Measurements from ENCODE around the gene SZRD1.
A peak's percentile ranks its signal among the peaks of the same experiment; 100 is the strongest.

Gene SZRD1

DNA sequence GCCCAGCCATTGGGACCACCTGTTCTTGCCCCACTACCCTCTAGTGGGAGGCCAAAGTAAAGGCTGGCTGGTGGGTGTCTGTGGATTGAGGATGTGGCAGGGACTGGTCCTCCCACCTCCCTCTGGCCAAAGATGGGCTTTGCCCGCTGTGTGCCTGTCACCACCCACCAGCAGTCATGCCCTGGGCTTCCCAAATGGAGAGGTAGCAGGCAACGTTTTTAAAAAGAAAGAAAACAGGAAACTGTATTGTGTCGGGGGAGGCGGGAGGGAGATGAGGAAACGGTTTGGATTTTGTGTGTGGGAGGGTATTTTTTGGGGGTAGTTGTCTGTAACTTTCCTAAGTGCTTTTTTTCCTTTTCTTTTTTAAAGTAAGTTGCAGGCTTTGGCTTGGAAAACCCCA, 30.1 kb downstream of the SZRD1 start:
- no peak for DNase-seq

DNA sequence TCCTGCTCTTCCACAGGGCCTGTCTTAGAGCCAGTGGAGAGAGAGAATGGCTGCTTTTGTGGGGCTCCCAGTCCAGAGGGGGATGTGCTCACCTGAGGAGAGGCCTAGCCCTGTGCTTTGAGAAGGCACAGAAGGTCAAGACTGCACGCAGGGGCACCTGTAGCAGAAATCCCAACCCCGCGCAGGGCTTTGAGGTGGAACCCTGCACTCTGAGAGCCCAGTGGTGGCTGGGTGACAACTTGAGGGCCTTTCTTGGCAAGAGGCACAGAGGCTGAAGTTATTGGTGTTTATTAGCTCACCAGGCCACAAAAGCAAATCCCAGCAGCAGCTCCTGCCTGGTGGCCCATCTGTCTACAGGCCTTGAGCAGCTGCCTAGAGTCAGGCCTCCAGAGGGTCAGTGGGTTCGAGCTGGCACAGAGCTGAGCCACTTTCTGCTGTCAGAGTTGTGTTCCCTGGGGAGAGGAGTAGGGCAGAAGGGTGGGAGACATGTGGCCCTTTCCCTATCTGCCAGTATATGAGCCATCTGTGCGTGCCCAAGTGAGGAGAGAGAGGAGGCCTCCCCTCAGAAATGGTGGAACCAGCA, 31.4 kb downstream of the SZRD1 start:
- DNase-seq = no peak

DNA sequence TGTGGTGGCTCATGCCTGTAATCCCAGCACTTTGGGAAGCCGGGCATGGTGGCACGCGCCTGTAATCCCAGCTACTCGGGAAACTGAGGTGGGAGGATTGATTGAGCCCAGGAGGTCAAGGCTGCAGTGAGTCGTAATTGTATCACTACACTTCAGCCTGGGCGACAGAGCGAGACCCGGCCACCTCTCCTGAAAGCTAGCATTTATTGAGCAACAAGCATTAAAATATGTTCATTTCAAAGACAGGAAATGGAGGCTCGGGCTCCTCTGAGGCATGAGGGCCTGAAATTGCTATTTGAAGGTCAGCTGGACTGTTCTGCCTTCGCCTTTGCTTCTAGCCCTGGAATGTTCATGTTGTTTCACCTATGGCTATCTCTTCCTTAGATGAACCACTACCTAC, 35.7 kb downstream of the SZRD1 start:
- no peak for DNase-seq

DNA sequence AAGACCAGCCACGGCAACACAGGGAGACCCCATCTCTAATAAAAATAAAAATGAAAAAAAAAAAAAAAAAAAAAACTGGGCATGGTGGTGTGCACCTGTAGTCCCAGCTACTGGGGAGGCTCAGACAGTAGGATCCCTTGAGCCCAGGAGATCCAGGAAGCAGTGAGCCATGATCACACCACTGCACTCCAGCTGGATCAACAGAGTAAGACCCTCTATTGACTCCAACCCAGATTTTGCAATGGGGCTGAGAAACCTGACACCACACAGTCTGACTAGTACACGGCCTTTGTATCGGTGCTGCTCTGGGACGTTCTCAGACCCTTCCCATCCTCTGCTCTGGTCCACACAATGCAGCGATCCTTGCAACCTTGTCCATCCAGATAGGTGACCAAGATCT, 38.4 kb downstream of the SZRD1 start:
- DNase-seq = no peak

DNA sequence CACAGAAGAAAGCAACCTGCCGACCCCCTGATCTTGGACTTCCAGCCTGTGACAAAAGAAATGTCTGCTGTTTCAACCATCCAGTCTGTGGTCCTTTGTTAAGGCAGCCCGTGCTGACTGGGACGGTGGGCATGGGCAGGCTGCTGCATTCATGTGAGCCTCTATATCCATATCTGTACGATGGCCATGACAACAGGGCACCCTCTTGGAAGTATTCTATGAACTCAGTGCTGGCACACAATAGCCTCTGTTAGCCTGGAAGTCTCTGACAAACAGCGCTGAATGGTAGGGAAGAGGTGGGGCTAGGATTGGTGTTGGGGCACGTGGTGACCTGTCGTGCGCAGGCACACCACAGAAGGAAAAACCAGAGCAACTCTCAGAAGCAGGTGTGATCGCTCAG, 39.8 kb downstream of the SZRD1 start:
- no peak for DNase-seq

DNA sequence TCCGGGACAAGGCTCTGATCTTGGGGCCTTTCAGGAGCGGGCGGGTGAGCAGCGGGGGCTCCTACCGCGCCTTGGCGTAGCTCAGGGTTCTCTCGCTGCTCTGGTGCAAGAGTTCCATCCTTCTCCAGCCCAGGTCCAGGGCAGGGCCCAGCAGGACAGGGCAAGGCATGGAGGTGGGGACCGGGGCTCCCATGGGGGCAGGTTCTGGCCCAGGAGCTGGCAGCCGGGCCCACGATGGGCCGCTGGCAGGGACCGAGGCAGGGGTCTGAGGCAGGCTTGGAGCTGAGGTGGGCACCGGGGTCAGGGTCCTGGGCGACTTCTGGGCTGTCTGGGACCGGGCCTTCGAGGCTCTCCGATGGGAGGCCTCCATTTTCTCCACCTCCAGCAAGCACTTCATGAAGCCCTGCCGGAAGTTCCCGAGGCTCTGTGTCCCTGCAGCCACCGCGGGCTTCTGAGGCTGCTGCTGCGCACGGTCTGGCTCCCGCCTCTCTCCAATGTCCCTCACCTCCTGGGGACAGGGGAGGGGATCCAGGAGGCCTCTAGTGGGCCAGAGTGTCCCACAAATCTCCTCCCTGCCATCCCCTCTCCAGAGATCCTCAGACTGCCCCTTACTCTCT, 42.6 kb downstream of the SZRD1 start:
- DNase-seq = no peak

DNA sequence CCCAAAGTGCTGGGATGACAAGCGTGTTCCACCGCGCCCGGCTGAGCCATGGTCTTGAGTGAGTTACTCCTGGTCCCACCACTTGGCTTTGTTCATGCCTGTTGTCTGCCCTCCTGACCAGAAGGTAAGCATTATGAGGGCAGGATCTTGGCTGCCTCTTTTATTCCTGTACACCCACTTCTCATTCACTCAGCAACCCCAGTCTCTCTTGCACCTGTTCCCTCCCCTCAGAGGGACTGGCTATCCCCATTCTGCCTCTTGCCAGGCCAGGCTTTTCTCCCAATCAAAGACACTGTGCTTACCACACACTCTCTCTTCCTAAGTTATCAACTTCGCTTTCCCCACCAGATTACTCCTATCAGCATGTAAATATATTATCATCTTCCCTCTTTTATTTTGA, 43.8 kb downstream of the SZRD1 start:
- DNase-seq = no peak

DNA sequence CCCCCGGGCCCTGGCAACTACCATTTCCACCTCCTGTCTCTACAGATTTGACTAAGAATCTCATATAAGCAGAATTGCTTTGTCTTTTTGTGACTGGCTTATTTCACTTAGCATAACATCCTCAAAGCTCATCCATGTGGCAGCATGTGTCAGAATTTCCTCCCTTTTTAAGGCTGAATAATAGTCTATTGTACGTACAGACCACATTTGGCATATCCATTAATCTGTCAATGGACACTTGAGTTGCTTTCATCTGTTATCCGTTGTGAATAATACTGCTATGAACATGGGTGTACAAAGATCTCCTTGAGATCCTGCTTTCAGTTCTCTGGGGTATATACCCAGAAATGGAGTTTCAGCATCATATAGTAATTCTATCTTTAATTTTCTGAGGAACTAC, 46.1 kb downstream of the SZRD1 start:
- no peak for DNase-seq

DNA sequence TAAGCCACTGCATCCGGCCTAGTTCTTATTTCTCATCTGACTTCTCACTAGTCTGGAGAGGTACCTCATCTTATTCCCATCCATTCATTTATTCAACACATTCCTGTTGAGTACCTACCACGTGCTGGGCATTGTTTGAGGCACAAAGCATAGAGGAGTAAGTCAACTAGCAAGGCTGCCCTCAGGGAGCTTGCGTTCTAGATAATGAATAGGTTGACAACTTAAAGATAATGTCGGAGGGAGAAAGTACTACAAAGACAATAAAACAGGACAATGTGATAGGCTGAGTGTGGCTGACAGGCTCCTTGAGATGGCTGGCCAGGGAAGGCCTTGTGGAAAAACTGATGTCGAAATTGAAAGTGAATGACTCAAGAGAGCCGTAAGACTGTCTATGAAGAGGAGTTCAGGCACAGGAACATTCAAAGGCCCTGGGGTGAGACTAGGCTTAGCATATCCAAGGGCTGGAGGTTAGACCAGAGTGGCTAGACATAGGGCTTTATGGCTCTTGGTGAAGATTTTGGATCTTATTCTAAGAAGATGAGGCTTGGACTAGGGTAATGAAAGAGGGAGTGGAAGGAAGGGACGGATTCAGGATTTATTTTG, 51.9 kb downstream of the SZRD1 start:
- DNase-seq = no peak

DNA sequence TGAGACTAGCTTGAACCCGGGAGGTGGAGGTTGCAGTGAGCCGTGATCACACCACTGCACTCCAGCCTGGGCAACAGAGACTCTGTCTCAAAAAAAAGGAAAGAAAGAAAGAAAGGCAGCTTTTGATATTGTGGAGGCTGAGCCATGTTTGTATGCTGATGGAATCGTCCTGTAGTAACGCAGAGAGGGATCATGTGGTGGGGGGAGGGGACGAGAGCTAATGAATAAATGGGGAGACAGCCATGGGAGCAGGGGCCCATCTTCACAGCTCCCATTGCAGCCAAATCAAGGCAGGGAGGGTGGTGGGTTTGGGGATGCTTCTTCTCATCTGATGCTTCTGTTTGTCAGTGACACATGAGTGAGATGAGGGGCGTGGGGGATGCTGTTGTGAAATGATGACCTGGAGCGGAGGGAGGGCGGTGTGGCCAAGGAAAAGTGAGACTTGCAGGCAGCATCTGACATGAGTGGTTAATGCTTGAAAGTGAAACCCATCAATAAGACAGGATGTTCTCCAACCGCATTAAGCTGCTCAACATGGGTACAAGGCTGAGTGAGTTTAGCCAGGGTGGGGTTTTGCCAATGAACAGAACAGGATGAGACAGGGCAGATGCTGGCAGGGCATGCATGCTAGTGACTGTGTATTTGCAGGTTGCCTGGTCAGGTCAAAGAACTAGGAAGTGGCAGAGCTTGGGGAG, 53.5 kb downstream of the SZRD1 start:
- DNase-seq = peak; percentile 46

DNA sequence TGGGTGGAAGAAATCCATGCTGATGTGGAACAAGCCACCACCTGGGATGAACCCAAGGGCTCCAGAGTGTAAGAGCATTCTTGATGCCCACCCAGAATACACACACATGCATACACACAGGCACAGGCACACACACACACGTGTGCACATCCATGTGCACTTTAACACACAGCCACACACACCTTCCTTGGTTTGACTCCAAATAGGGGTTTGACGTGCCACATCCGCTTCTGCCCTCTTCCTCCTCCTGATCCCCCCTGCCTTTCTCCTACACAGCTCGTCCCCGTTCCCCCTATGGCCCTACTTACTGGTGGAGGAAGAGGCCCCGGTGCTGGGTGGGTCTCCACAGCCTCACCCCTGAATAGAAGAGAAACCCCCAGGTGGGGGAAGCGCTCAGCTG, 54.2 kb downstream of the SZRD1 start:
- DNase-seq = no peak

DNA sequence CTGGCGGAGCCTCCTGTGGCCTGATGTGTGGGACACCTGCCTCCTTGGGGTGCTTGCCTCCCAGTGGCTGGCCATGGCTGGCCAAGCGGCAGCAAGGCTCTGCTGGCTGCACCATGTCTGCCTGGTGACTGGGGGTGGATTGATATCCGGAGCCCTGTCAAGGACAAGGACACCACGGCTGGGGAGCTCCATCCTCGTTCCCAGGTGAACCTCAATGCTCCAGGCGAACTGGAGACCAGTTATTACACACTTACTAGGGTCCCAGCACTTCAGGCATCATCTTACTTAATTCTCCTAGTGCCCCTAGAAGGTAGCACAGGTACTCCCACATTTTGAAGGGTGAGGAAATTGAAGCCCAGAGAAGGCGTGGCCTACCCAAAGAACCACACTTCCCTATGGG, 55.0 kb downstream of the SZRD1 start:
- no peak for DNase-seq

DNA sequence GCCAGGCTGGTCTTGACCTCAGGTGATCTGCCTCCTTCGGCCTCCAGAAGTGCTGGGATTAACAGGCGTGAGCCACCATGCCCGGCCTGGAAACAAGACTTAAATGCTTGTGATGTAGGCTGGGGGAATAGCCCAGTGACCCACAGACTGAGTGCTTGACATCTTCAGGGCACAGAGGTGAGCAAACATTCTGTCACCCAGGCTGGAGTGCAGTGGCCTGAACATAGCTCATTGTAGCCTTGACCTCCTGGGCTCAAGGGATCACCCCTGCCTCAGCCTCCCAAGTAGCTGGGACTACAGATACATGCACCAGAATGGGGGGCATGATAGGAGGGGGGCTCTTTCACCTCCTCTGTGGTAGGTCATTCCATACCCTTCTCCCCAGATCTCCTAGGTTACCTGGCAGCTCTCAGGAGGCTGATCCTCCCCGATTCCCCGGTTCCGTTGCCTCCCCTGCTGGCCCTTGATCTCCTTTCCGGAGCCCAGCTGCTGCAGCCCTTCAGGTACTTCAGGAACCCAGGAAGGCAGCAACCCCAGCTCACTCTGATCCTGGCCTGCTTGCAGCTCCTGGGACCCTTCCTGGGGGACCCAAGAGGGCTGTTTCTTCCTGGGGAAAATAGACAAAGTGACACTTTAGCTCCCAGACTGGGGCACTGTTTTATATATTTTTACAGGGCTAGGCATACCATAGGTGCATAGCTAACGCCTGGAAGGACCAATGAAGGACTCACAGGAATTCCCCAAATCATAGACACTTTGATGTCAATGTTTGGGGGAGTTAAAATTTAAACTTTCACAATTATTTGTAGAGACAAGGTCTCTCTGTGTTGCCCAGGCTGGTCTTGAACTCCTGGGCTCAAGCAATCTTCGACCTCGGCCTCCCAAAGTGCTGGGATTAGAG, 58.3 kb downstream of the SZRD1 start:
- DNase-seq = no peak

DNA sequence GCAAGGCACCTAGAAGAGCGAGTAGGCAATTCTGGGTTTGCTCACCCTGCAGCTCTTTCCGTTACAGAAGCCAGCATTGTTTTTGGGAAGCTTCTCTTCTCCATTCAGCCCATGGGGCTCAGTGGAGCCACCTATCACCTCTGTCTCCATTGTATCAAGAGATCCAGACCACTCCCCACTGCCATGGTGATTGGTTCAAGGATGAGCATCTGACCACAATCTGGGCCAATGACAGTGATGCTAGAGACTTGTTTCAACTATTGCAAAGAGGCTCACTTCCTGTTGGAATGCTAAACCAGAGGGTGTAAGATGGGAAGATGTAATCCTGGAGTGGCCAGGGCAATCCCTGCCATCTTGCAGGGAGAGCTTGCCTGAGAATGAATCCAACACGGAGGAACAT, 63.6 kb downstream of the SZRD1 start:
- DNase-seq = no peak

DNA sequence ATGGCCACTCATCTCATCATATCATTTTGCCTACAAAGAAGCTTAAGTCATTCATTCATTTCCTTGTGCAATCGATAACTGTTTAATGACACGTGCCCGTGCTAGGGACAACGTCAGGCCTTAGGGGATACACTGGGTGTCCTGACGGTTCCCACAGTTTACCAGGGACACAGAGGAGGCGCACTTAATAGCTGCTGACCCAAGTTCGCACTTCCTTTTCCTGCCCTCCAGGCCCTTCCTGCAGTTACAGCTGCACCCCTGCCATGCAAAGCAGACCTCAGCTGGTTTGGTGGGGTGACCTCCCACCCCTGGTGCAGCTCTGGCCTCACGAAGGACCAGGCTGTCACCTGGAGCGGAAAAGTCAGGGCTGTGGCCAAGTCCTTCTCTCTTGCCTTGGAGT, 66.0 kb downstream of the SZRD1 start:
- no peak for DNase-seq

DNA sequence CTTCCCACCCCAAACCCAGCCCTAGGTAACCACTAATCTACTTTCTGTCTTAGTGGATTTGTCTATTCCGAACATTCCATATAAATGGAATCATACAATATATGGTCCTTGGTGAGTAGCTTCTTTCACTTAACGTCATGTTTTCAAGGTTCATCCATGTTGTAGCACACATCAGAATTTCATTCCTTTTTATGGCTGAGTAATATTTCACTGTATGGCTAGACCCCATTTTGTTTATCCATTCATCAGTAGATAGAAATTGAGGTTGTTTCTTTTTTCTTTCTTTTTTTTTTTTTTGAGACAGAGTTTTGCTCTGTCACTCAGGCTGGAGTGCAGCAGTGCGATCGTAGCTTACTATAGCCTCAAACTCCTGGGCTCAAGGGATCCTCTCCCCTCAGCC, 67.0 kb downstream of the SZRD1 start:
- DNase-seq = no peak

DNA sequence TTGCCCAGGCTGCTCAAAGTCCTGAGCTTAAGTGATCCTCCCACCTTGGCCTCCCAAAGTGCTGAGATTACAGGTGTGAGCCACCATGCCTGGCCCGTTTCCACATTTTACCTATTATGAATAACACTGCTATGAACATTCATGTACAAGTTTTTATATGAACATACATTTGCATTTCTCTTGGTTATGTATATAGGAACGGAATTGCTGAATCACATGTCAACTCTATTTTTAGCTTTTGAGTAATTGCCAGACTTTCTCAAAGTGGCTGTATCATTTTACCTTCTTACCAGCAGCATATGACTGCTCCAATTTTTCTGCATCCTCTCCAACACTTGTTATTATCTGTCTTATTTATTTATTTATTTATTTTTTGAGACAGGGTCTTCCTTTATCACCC, 67.5 kb downstream of the SZRD1 start:
- no peak for DNase-seq

DNA sequence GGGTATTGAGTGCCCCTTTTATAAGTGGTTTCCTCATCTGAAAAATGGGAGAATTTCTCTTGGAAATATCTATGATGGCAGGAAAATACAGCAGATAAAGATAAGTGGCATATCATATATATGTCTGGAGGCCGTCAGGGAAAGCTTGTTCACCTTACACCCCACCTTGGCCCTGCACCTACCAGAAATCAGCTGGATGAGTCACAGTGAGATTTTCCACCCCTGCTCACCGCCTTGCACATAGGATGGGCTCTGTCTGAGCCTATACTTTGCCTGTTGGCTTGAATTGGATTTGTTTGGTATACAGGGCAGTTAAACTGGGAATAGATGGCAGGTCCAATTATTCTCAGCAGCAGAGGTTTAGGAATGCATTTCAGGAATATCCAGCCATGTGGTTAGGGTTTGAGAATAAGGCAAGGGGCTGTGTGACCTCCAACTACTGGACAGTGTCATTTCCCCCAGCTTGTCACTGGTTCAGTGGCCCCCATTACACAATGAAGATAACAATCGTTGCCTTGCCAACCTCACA, 70.0 kb downstream of the SZRD1 start, which contains the start of gene SPATA21:
Gene SPATA21 (minus strand): TSS at position 479 of the 529 bp plus-strand sequence. CDS start 6,053 bp downstream, outside the sequence.
- no peak for DNase-seq

DNA sequence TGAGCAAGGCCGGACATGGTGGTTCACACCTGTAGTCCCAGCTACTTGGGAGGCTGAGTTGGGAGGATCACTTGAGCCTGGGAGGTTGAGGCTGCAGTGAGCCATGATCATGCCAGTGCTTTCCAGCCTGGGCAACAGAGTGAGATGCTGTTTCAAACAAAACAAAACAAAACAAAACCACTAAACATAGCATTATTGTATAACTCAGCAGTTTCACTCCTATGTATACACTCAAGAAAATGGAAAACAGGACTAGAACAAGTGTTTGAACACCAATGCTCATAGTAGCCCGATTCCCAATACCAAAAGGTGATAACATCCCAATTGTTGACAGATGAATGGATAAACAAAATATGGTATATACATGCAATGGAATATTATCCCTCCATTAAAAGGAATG, 71.5 kb downstream of the SZRD1 start:
- DNase-seq = no peak

DNA sequence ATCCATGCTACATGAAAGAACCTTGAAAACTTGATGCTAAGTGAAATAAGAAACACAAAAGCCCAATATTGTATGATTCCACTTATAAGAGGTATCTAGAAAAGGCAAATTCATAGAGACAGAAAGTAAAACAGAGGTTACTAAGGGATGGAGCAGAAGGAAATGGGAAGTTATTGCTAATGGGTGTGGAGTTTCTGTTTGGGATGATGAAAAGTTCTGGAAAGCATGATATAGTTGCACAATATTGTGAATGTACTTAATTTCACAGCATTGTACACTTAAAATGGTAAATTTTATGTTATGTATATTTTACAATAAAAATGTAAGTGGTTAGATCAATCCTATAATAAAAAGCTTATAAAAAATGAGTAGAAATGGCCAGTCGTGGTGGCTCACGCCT, 71.9 kb downstream of the SZRD1 start:
- no peak for DNase-seq

DNA sequence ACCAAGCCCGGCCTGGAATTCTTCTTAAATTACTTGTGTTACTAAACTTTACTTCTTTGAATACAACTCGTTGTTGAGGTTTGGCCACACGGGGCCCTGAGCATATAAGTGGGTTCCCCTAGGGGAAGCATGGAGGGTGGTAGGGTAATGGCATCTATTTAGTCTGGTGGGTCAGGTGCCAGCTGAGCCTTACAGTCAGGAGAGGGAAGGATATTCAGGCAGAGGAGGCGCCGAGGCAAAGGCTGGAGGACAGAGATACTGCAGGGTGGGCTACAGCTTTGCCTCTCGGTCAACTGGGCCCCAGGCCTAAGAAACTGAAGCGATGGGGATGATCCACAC, 73.1 kb downstream of the SZRD1 start:
- no peak for DNase-seq

DNA sequence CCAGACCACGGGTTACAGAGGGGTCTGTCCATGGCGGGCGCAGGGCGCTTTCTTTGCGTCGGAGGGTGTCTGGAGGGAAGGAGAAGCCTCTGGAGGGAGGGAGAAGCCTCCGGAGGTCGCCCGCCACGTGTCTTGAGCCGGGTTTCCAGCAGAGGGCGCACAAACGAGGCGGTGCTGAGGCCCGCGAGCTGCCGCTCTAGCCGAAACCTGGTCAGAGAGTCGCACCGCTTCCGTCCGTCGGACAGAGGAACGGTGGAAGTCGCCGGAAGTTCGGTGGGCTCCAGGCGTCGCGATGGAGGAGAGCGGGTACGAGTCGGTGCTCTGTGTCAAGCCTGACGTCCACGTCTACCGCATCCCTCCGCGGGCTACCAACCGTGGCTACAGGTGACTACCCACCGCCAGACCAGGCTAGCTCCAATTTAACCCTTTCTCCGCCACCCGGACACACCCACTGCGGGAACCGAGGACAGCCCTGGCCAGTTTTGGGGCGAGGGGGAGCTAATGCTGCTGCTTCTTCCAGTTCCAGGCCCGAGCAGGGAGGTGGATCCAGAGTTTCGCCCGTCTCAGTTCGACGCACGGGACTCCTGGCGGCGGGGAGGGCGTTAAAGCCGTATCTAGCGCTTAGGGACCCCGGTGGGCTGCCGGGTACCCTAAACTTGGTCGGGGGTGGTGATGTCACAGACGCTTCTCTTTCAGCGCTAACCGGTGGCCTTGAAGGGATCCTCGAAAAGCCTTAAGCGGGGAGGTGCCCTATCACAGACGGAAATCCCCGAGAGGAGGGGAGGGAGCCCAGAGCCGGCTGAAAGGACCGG, 73.6 kb downstream of the SZRD1 start, which contains the start of gene NECAP2:
Gene NECAP2 (plus strand): TSS at position 255 of the 812 bp plus-strand sequence. CDS start 38 bp downstream, at position 293.
- peak; percentile 97 for DNase-seq

All from stimulated activated CD4-positive, alpha-beta T cell treated with anti-CD3 and anti-CD28 coated beads, Interleukin-4, amount 100 ng/mL, for 1 hour (primary cell).